ENCODE results near the gene ARHGDIG. TPM values are rescaled to one million over a fixed set of nuclear protein-coding genes. Genes with fewer than 3 reads are reported as not detected.

ARHGDIG gene
- total and polyA plus RNA-seq, 9 of the 15 experiments (the other 6 are each of a cell fraction or from before 2014, with no cell fraction given): 0.36 to 2.5 (median 0.64) TPM; not detected in 2

GRCh38 chr16:324451-325334, 44.3 kb downstream of the ARHGDIG start (continued):
- TF ChIP-seq FOS (IDR thresholded peaks at IDR 0.05; ENCODE audit: extremely low read depth, insufficient read length) (no peak), HMG20A (CRISPR knock-in tag; conservative IDR thresholded peaks at IDR 0.05) (no peak), FOXA1 (IDR thresholded peaks at IDR 0.05; ENCODE audit: borderline replicate concordance) (no peak), ZNF324 (CRISPR knock-in tag; IDR thresholded peaks at IDR 0.05) (no peak), SMC3 (conservative IDR thresholded peaks at IDR 0.05; ENCODE audit: insufficient read depth, low read depth, low read length) (no peak), ATF7 (IDR thresholded peaks at IDR 0.05) (peak; percentile 71)

DNA sequence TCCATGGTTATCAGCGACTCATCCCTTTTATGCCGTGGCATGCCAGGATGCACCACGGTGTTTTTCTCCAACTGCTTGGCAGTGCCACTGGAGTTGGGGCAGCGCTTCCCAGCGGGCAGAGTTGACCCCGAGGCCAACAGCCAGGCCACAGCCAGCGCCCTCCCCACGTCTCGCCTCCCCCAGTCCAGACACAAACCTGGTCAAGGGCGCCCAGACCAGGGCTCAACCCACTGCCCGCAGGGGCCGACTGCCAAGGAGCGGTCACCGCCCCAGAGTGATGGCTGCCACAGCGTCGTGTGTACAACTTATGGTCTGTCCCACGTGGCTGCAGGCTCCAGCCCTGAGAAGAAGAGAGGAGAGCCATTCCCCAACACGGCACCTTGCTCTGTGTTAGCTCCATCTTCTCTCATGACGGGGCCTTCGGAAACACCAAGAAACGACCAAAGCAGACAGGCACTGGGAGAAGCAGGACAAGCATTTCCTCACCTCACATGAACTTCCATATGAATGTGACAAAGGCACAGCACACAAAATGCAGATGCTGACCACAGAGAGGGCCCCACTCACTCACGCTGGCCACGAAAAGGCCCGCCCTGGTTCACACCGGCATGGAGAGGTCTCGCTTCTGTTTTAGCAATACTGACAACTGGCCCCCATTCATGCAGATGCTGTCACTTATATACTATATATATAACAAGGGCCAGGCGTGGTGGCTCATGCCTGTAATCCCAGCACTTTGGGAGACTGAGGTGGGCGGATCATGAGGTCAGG, 45.2 kb downstream of the ARHGDIG start:
- Histone ChIP-seq H3K9me1 (ENCODE audit: control insufficient read depth, insufficient read depth, low read length) (peaks cover 10% of the 10 kb centered on the region), H3K4me3 (no peak overlapping the region), H3K27me3 (ENCODE audit: control insufficient read depth in 2 of 2, insufficient read depth in 2 of 2, low read length in 2 of 2) (no peaks in the 10 kb centered on the region), H3K79me2 (ENCODE audit: control insufficient read depth, insufficient read depth, low read length) (peaks cover 86% of the 10 kb centered on the region), H4K20me1 (replicated peaks; ENCODE audit: control insufficient read depth, insufficient read depth, low read length) (peaks cover 49% of the 10 kb centered on the region; the same call in 1 of the 2 replicates), H3K4me2 (ENCODE audit: insufficient read depth, low read length) (0 out of 2 replicates have a peak overlapping the region, but pooled peaks have one; percentile 74), H3K36me3 (ENCODE audit: control insufficient read depth, insufficient read depth, low read length) (peaks cover 24% of the 10 kb centered on the region), H3K9ac (ENCODE audit: insufficient read depth in 1 of 2, low read depth in 2 of 2, low read length in 2 of 2) (peak overlapping the region in 1 of 2 experiments; percentile 85; a peak in 2 of 4 replicates), H2AFZ (ENCODE audit: low read depth, low read length) (no peak overlapping the region), H3K4me1 (replicated peaks in 1 of 2; ENCODE audit: control insufficient read depth in 2 of 2, insufficient read depth in 2 of 2, low read length in 2 of 2) (peaks cover 24 to 54% of the 10 kb centered on the region in 2 experiments), H3K9me3 (replicated peaks; ENCODE audit: control insufficient read depth, insufficient read depth, low read depth, low read length) (no peaks in the 10 kb centered on the region), H3K27ac (ENCODE audit: extremely low read depth, low read depth, low read length) (no peak overlapping the region)
- in situ Hi-C loops (cut with MboI) (no loop called here), intact Hi-C loops (cut with micrococcal nuclease) (no loop called here)
- DNase-seq (ENCODE audit: extremely low read depth in 1 of 4, low spot score in 3 of 4) (no peak), FAIRE-seq (no peak), ATAC-seq (no peak)
- BruUV-seq (replicated peaks): no TSS peak
- ChIA-PET CTCF (ENCODE audit: low intra/inter-chr PET ratio) (no interaction called here), POLR2A (interaction anchor here (0.6 to 1.4 kb wide), 4 partner anchors 10 to 145 kb away, joined by 3 to 4 read pairs (median 4); no protein-coding TSS in a partner anchor)
- peak in 1 of 3 experiments; percentile 12 for TF ChIP-seq YY1 (IDR thresholded peaks at IDR 0.05; ENCODE audit: borderline replicate concordance in 1 of 3, control insufficient read depth in 1 of 3, extremely low read depth in 1 of 3, insufficient read depth in 3 of 3, insufficient read length in 1 of 3, insufficient replicate concordance in 2 of 3, low read depth in 1 of 3, low read length in 2 of 3)
- 0 out of 2 replicates have a peak, but pooled peaks have one; percentile 35 for TF ChIP-seq HNRNPL (IDR thresholded peaks at IDR 0.05; ENCODE audit: low read depth, low read length)
- no peak for TF ChIP-seq CGGBP1 (CRISPR knock-in tag; IDR thresholded peaks at IDR 0.05)
- TF ChIP-seq ZNF449 (CRISPR knock-in tag; IDR thresholded peaks at IDR 0.05): no peak
- TF ChIP-seq IRF2 (CRISPR knock-in tag; IDR thresholded peaks at IDR 0.05): 0 out of 2 replicates have a peak, but pooled peaks have one; percentile 11
- 81% methylated on average over 25 of the region's 28 CpGs for WGBS (ENCODE audit: insufficient coverage, low coverage, missing lambda C conversion rate)
